Kidney epithelial cell (primary cell): ENCODE results near the gene TCTN2. TPM values are rescaled to one million over a fixed set of nuclear protein-coding genes. Genes with fewer than 3 reads are reported as not detected.
A peak's percentile ranks its signal among the peaks of the same experiment; 100 is the strongest.

ENCODE experiments used
- DNase-seq: peaks from one replicate; pipeline ENCODE4 v3.0.0-alpha.2; 2010; ENCODE audit warnings: low read depth
- H3K27me3 ChIP-seq: 2 replicates; pipeline ENCODE4 v1.6.0; 2011; ENCODE audit warnings: low read length; ENCODE audit not compliant: control insufficient read depth, insufficient read depth
- H3K36me3 ChIP-seq: 2 replicates; pipeline ENCODE4 v1.5.1; 2011; ENCODE audit warnings: low read length; ENCODE audit not compliant: control insufficient read depth, insufficient read depth
- H3K4me3 ChIP-seq: 2 replicates; pipeline ENCODE4 v1.5.1; 2011; ENCODE audit warnings: low read depth, mild to moderate bottlenecking, control low read depth, low read length
- CTCF ChIP-seq: IDR thresholded peaks from 2 replicates; pipeline ENCODE4 v1.5.1; 2011; ENCODE audit warnings: mild to moderate bottlenecking, moderate library complexity, low read length, control low read depth, inconsistent platforms; ENCODE audit not compliant: insufficient read depth, poor library complexity, severe bottlenecking
- total RNA-seq: library from RNA; depleted of rRNA; stranded (reverse); fragments of >200 nt; gene quantifications from 2 replicates; pipeline ENCODE4 v1.2.3, GENCODE V29; 2015

The TCTN2 gene
- total RNA-seq, 1 donor from 2014 or later: 13.4 TPM

GRCh38 chr12:123657211-123657610 lies 13.7 kb upstream of the TCTN2 start:
- Histone ChIP-seq H3K36me3 (peaks cover 1% of the 10 kb centered on the region), H3K27me3 (no peaks in the 10 kb centered on the region), H3K4me3 (no peak overlapping the region)
- no peak for DNase-seq
- TF ChIP-seq CTCF: no peak

DNA sequence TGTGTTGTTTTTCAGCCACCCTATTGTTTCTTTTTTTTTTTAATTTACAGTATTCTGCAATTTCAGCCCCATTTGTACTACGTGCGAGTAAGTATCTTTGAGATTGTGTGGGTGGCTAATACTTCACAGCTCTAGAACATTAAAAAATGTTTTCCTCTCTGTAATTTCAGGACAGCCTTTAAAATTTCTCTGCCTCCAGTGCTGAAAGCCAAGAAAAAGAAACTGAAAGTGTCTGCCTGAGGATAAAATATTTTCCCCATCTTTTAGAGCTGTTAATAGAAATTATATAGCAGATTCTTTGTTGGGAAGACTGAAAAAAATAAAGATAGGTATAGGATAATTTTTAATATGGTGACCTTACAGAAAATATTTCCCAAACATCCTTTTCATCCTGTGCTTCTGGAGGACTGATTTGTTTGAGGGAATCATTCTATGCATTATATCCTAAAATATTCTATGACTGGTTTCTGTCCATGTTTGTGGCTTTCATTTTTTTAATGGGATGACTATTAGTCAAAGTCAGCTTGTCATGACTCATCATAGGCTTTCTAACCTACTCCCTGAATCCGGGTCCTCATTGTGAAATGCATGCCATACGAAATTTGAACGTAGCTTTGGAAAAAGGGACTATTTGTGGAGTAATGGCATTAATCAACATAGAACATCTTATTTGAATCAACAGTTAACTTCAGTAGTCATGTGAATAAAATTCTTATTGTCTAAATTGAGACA lies 10.8 kb upstream of the TCTN2 start:
- H3K27me3 ChIP-seq: no peaks in the 10 kb centered on the region
- TF ChIP-seq CTCF: no peak
- H3K4me3 ChIP-seq: no peak overlapping the region
- peaks cover 1% of the 10 kb centered on the region for H3K36me3 ChIP-seq
- peak; percentile 21 for DNase-seq

GRCh38 chr12:123667771-123668170 lies 3.1 kb upstream of the TCTN2 start:
- no peak overlapping the region for H3K4me3 ChIP-seq
- no peaks in the 10 kb centered on the region for H3K36me3 ChIP-seq
- no peak for TF ChIP-seq CTCF
- no peak for DNase-seq
- no peaks in the 10 kb centered on the region for H3K27me3 ChIP-seq

- DNase-seq: peak; percentile 25
- Histone ChIP-seq H3K36me3 (no peaks in the 10 kb centered on the region), H3K27me3 (no peaks in the 10 kb centered on the region), H3K4me3 (peak overlapping the region; percentile 81)
- no peak for TF ChIP-seq CTCF
Measured at GRCh38 chr12:123671876-123672275, 963 bp downstream of the TCTN2 start.

DNA sequence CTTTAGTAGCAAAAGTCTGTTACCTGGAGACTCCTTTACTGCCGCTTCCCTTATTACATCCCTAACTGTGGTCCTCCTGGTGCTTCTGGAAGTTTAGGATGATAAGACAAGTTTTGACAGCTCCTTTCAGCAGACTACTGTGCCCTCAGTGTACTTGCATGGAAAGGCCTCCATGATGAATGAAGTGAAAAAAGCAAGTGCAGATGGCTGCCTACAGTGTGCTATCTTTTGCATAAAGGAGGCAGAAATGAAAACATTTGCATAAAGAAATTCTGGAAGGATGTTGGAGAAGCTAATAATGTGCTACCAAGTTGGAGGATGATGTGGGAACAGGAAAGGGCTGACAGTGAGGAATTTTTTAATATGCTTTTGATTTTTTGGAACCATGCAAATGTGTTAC lies 4.5 kb downstream of the TCTN2 start:
- no peak for DNase-seq
- no peak for TF ChIP-seq CTCF
- Histone ChIP-seq H3K4me3 (no peak overlapping the region), H3K27me3 (no peaks in the 10 kb centered on the region), H3K36me3 (no peaks in the 10 kb centered on the region)
